OCI-LY7 (cell line): Measurements from ENCODE around the gene WBP11.

Experiments
- EZH2phosphoT487 ChIP-seq: fragments of 200-600 bp; sonication (generic); IDR thresholded peaks from 2 replicates; pipeline ENCODE4 v1.6.1; 2018; ENCODE audit warnings: low read depth, borderline replicate concordance, mild to moderate bottlenecking, mixed run types, antibody characterized with exemption, low read length, moderate library complexity, mixed read lengths
- TF ChIP-seq, protein P1 (sequence below): fragments of 200-600 bp; sonication (generic); conservative IDR thresholded peaks from 2 replicates; pipeline ENCODE4 v1.5.1; 2014; ENCODE audit warnings: mild to moderate bottlenecking, antibody characterized with exemption, low read length, moderate library complexity, mixed read lengths

DNA sequence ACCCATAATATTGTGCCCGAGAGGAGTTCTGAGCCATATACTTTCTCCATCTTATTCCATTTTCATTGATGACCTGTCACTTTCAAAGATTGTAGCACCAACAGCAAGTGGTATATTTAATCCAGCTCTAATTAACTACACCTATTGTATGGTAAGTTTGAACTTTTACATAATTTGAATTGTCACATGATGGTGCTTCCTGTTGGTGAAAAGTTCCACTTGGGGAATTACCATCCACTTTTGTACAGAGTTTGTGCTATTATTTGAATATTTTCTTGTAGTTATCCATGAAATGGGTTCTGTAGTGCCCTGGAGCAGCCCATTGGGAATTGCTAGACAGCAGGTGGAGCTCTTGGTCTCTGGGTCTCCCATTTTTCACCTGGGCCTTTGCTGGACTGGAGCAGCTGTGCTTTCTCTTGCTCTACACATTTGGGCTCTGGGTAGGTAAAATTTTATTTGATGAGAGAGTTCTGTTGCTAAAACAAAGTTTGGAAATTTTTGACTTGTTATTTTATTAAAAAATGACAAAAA is 7.7 kb upstream of the WBP11 start:
- TF ChIP-seq, protein P1, sequence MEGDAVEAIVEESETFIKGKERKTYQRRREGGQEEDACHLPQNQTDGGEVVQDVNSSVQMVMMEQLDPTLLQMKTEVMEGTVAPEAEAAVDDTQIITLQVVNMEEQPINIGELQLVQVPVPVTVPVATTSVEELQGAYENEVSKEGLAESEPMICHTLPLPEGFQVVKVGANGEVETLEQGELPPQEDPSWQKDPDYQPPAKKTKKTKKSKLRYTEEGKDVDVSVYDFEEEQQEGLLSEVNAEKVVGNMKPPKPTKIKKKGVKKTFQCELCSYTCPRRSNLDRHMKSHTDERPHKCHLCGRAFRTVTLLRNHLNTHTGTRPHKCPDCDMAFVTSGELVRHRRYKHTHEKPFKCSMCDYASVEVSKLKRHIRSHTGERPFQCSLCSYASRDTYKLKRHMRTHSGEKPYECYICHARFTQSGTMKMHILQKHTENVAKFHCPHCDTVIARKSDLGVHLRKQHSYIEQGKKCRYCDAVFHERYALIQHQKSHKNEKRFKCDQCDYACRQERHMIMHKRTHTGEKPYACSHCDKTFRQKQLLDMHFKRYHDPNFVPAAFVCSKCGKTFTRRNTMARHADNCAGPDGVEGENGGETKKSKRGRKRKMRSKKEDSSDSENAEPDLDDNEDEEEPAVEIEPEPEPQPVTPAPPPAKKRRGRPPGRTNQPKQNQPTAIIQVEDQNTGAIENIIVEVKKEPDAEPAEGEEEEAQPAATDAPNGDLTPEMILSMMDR: peak; percentile 72
- TF ChIP-seq EZH2phosphoT487: no peak
